ENCODE measurements around the gene PLEKHA1. TPM values are rescaled to one million over a fixed set of nuclear protein-coding genes. Genes with fewer than 3 reads are reported as not detected.

PLEKHA1 gene
- total and polyA plus RNA-seq, 2 of the 4 experiments (the other 2 are of a cell fraction): 7.2 to 9.5 TPM

GRCh38 chr10:122393288-122393687 lies 18.8 kb downstream of the PLEKHA1 start:
- dilution Hi-C loops (cut with HindIII; ENCODE audit: low sequenced_read_pairs, unreplicated experiment) (no loop called here), in situ Hi-C loops (cut with MboI; ENCODE audit: low sequenced_read_pairs) (no loop called here), intact Hi-C loops (cut with micrococcal nuclease) (no loop called here)
- H3K14ac ChIP-seq (replicated peaks; ENCODE audit: low read depth, low read length): no peak overlapping the region
- CTCF ChIA-PET: no interaction called here
- no peak overlapping the region for H4K8ac ChIP-seq (ENCODE audit: low read depth in 2 of 2, low read length in 2 of 2)
- DNase-seq (no peak), ATAC-seq (ENCODE audit: low read depth) (no peak)
- no peak overlapping the region for H2AK5ac ChIP-seq (ENCODE audit: low read depth, low read length)
- H3K9me1 ChIP-seq (ENCODE audit: insufficient read depth, low read length): no peaks in the 10 kb centered on the region
- H3K9me3 ChIP-seq (ENCODE audit: control insufficient read depth, insufficient read depth, low read length): no peaks in the 10 kb centered on the region
- H3K79me1 ChIP-seq (ENCODE audit: low read depth in 1 of 2, low read length in 2 of 2): peaks cover 5 to 7% of the 10 kb centered on the region in 2 experiments; a peak in 3 of 4 replicates
- no peak overlapping the region for H3K18ac ChIP-seq (ENCODE audit: low read depth, low read length)
- H3K4ac ChIP-seq (ENCODE audit: low read depth, low read length): no peak overlapping the region
- BruUV-seq (replicated peaks): no TSS peak
- H3K4me3 ChIP-seq (ENCODE audit: insufficient read depth, low read depth, low read length): no peak overlapping the region
- no peaks in the 10 kb centered on the region for H3K27me3 ChIP-seq (ENCODE audit: control insufficient read depth, insufficient read depth, low read length)
- no peak overlapping the region for H3K4me2 ChIP-seq (ENCODE audit: low read depth, low read length)
- no peak overlapping the region for H4K91ac ChIP-seq (ENCODE audit: insufficient read depth, low read depth, low read length)
- no peaks in the 10 kb centered on the region for H3K36me3 ChIP-seq (ENCODE audit: control insufficient read depth, insufficient read depth, low read length)
- no CpG with 5 or more reads among the region's 2 CpGs for WGBS, 2 experiments (ENCODE audit: extremely low coverage in 2 of 2, insufficient read length in 1 of 2)
- no peak overlapping the region for H3K23ac ChIP-seq (ENCODE audit: low read depth, low read length)
- no peak overlapping the region for H3K56ac ChIP-seq (ENCODE audit: extremely low read depth, insufficient read depth, low read length)
- POLR2A ChIA-PET (ENCODE audit: unreplicated experiment): no interaction called here
- H4K20me1 ChIP-seq (ENCODE audit: insufficient read depth, low read length): no peaks in the 10 kb centered on the region; the same call in 1 of the 2 replicates
- no peaks in the 10 kb centered on the region for H3K4me1 ChIP-seq (ENCODE audit: control insufficient read depth, insufficient read depth, low read length)
- H2BK20ac ChIP-seq (ENCODE audit: low read depth, low read length): no peak overlapping the region
- no peak overlapping the region for H4K5ac ChIP-seq (ENCODE audit: low read depth, low read length)
- no peak overlapping the region for H2BK5ac ChIP-seq (ENCODE audit: low read depth, low read length, poor library complexity, severe bottlenecking)
- no peak overlapping the region for H2BK15ac ChIP-seq (ENCODE audit: low read depth, low read length)
- no peak overlapping the region for H2AK9ac ChIP-seq (replicated peaks; ENCODE audit: low read depth, low read length, poor library complexity)
- no peak overlapping the region for H3K9ac ChIP-seq (ENCODE audit: low read depth, low read length)
- H2AFZ ChIP-seq (replicated peaks; ENCODE audit: low read length, poor library complexity): no peak overlapping the region
- no peak for TF ChIP-seq RAD21 (IDR thresholded peaks at IDR 0.05; ENCODE audit: low read length)
- no peak for TF ChIP-seq MAZ (IDR thresholded peaks at IDR 0.05; ENCODE audit: borderline replicate concordance, low read depth, low read length)
- TF ChIP-seq CEBPB (IDR thresholded peaks at IDR 0.05; ENCODE audit: low read depth, low read length): no peak
- TF ChIP-seq POLR2A (IDR thresholded peaks at IDR 0.05; ENCODE audit: low read depth, low read length): no peak
- no peak for TF ChIP-seq MXI1 (IDR thresholded peaks at IDR 0.05; ENCODE audit: borderline replicate concordance, low read depth, low read length)
- TF ChIP-seq CHD1 (IDR thresholded peaks at IDR 0.05; ENCODE audit: low read depth, low read length): no peak
- no peak for TF ChIP-seq USF2 (IDR thresholded peaks at IDR 0.05; ENCODE audit: low read depth, low read length)
- TF ChIP-seq CTCF (conservative IDR thresholded peaks at IDR 0.05; ENCODE audit: low read depth, low read length): no peak
- no peak overlapping the region for H3K27ac ChIP-seq (ENCODE audit: insufficient read depth, low read length)
- H2BK120ac ChIP-seq (ENCODE audit: low read depth, low read length): no peak overlapping the region
